PC-3 (cell line): ENCODE measurements around the gene MKI67. TPM values are rescaled to one million over a fixed set of nuclear protein-coding genes. Genes with fewer than 3 reads are reported as not detected.

ENCODE experiments used
- ATAC-seq: fragments of 200-7000 bp; cut with Tn5 transposase; 2 replicates; pipeline ENCODE4 v1.9.1; 2020; ENCODE audit warnings: mild to moderate bottlenecking, moderate library complexity
- BruUV-seq: library from RNA; stranded (reverse); fragments of 400-500 nt; replicated peaks from 2 replicates; lab custom pipeline; 2021; lab: Mats Ljungman, UMichigan
- CTCF ChIA-PET: fragments of 300-600 bp; sonication (Branson Sonifier 250); formaldehyde crosslinking; loops from one replicate; lab custom pipeline; 2022; ENCODE audit warnings: antibody characterized with exemption; lab: Charles Lee
- POLR2A ChIA-PET: fragments of 300-600 bp; sonication (Branson Sonifier 250); formaldehyde crosslinking; loops from one replicate; lab custom pipeline; 2022; ENCODE audit warnings: antibody characterized with exemption; ENCODE audit not compliant: unreplicated experiment; lab: Charles Lee
- DNase-seq: peaks from one replicate; pipeline ENCODE4 v3.0.0-alpha.2; 2015
- H2AFZ ChIP-seq: fragments of 300-600 bp; sonication (generic); 2 replicates; pipeline ENCODE4 v1.6.0; 2016; ENCODE audit warnings: antibody characterized with exemption, low read length
- H3F3A ChIP-seq: fragments of 300-600 bp; sonication (generic); one replicate; pipeline ENCODE4 v1.6.0; 2017; ENCODE audit warnings: antibody characterized with exemption, low read length, control low read depth, mild to moderate bottlenecking; ENCODE audit not compliant: unreplicated experiment
- H3K27ac ChIP-seq: fragments of 300-600 bp; sonication (generic); 2 replicates; pipeline ENCODE4 v1.5.1; 2016; ENCODE audit warnings: mild to moderate bottlenecking, low read length
- H3K27me3 ChIP-seq: fragments of 300-600 bp; sonication (generic); 2 replicates; pipeline ENCODE4 v1.6.1; 2016; ENCODE audit warnings: low read length, mixed read lengths
- H3K36me3 ChIP-seq: fragments of 300-600 bp; sonication (generic); 2 replicates; pipeline ENCODE4 v1.6.1; 2016; ENCODE audit warnings: low read depth, mixed run types, low read length, mixed read lengths
- H3K4me1 ChIP-seq: fragments of 300-600 bp; sonication (generic); 2 replicates; pipeline ENCODE4 v1.5.1; 2016; ENCODE audit warnings: low read length; ENCODE audit not compliant: insufficient read depth
- H3K4me2 ChIP-seq: fragments of 300-600 bp; sonication (generic); 2 replicates; pipeline ENCODE4 v1.6.0; 2016; ENCODE audit warnings: low read length
- H3K4me3 ChIP-seq: fragments of 300-600 bp; sonication (generic); 2 replicates; pipeline ENCODE4 v1.5.1; 2016; ENCODE audit warnings: mild to moderate bottlenecking, low read length, mixed read lengths
- H3K79me2 ChIP-seq: fragments of 300-600 bp; sonication (generic); 2 replicates; pipeline ENCODE4 v1.6.1; 2017; ENCODE audit warnings: low read length, mixed read lengths
- H3K9ac ChIP-seq: fragments of 300-600 bp; sonication (generic); 2 replicates; pipeline ENCODE4 v1.6.0; 2016; ENCODE audit warnings: mild to moderate bottlenecking, low read length
- H3K9me2 ChIP-seq: fragments of 300-600 bp; sonication (generic); replicated peaks from 2 replicates; pipeline ENCODE4 v1.6.1; 2016; ENCODE audit warnings: mixed run types, low read length, mixed read lengths
- H3K9me3 ChIP-seq: fragments of 300-600 bp; sonication (generic); 2 replicates; pipeline ENCODE4 v1.6.1; 2016; ENCODE audit warnings: low read length, mixed read lengths
- H4K20me1 ChIP-seq: fragments of 300-600 bp; sonication (generic); 2 replicates; pipeline ENCODE4 v1.6.1; 2016; ENCODE audit warnings: low read length, mixed read lengths
- EZH2 ChIP-seq: fragments of 300-600 bp; sonication (generic); IDR thresholded peaks from one replicate; pipeline ENCODE4 v1.6.1; 2017; ENCODE audit warnings: antibody characterized with exemption, mild to moderate bottlenecking, low read length; ENCODE audit not compliant: unreplicated experiment
- EZH2phosphoT487 ChIP-seq: fragments of 300-600 bp; sonication (generic); IDR thresholded peaks from 2 replicates; pipeline ENCODE4 v1.6.1; 2018; ENCODE audit warnings: mild to moderate bottlenecking, antibody characterized with exemption, low read length, borderline replicate concordance
- intact Hi-C: fragments of 100-400 bp; cut with micrococcal nuclease; formaldehyde crosslinking; loops from 2 replicates; pipeline ENCODE4 v1.9.0; 2023
- total RNA-seq: library from RNA; depleted of rRNA; stranded (reverse); fragments of >200 nt; gene quantifications from 2 replicates; pipeline ENCODE4 v1.2.3, GENCODE V29; 2014
- TF ChIP-seq, protein P1 (sequence below): fragments of 300-600 bp; sonication (generic); conservative IDR thresholded peaks from 2 replicates; pipeline ENCODE4 v1.5.1; 2017; ENCODE audit warnings: antibody characterized with exemption, low read depth, mild to moderate bottlenecking, low read length

The MKI67 gene
- total RNA-seq, 1 experiment from 2014 or later, result 66.0 TPM

DNA sequence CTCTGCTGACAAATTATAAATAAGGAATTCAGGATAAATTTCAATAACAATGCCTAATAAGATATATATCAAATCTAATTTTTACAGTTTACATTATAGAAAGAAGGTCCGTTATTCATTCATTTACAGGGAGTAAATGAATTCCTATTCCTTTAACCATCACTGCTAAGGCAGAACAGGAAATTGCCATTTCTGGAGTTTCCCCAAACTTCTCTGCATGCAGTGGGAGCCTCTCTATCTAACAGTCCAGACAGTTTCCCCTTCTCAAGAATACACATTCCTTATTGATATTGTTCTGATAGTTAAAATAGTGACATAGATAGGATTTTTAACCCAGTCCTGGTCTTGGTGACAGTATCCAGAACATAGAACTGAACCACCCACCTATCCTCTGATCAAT lies 24.3 kb downstream of the MKI67 start:
- H3K36me3 ChIP-seq, result peaks cover 49% of the 10 kb centered on the region
- H3K9ac ChIP-seq, result no peak overlapping the region
- BruUV-seq, result no TSS peak
- peaks cover under 1% of the 10 kb centered on the region; the same call in 1 of the 2 replicates for H4K20me1 ChIP-seq
- no peak overlapping the region for H3K4me2 ChIP-seq
- H3K4me1 ChIP-seq, result no peaks in the 10 kb centered on the region
- H3K9me2 ChIP-seq, result no peaks in the 10 kb centered on the region
- ATAC-seq, result no peak
- no peak overlapping the region for H2AFZ ChIP-seq
- DNase-seq, result no peak
- intact Hi-C loops, result no loop called here
- H3F3A ChIP-seq, result no peaks in the 10 kb centered on the region
- H3K27me3 ChIP-seq, result no peaks in the 10 kb centered on the region
- ChIA-PET POLR2A (no interaction called here), CTCF (no interaction called here)
- TF ChIP-seq, protein P1, sequence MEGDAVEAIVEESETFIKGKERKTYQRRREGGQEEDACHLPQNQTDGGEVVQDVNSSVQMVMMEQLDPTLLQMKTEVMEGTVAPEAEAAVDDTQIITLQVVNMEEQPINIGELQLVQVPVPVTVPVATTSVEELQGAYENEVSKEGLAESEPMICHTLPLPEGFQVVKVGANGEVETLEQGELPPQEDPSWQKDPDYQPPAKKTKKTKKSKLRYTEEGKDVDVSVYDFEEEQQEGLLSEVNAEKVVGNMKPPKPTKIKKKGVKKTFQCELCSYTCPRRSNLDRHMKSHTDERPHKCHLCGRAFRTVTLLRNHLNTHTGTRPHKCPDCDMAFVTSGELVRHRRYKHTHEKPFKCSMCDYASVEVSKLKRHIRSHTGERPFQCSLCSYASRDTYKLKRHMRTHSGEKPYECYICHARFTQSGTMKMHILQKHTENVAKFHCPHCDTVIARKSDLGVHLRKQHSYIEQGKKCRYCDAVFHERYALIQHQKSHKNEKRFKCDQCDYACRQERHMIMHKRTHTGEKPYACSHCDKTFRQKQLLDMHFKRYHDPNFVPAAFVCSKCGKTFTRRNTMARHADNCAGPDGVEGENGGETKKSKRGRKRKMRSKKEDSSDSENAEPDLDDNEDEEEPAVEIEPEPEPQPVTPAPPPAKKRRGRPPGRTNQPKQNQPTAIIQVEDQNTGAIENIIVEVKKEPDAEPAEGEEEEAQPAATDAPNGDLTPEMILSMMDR, result no peak
- TF ChIP-seq EZH2 (no peak), EZH2phosphoT487 (no peak)
- H3K79me2 ChIP-seq, result no peaks in the 10 kb centered on the region; the same call in 1 of the 2 replicates
- no peaks in the 10 kb centered on the region for H3K9me3 ChIP-seq
- no peak overlapping the region for H3K27ac ChIP-seq
- H3K4me3 ChIP-seq, result no peak overlapping the region

DNA sequence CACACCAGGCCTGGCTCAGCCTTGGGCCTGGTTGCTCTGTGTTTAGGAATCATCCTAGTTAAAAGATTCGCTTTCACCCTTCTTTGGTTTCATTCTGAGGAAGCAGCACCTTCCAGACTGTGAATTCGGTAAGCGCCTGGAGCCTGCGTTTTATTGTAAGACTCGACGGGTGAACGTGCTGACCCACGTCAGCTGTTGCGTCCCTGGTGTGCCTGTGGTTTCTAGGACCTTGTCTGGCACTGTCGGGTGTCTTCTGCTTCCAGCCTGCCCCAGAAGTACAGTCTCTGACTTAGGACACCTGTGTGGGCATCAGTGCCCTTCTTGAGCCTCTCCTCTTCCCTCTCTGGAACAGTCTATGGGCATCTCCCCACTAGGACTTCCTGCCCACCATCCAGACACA lies 26.3 kb downstream of the MKI67 start:
- peaks cover 32% of the 10 kb centered on the region; the same call in 1 of the 2 replicates for H3K36me3 ChIP-seq
- no peak overlapping the region for H3K4me2 ChIP-seq
- H4K20me1 ChIP-seq, result peaks cover 5% of the 10 kb centered on the region; the same call in 1 of the 2 replicates
- H3F3A ChIP-seq, result no peaks in the 10 kb centered on the region
- no peak for ATAC-seq
- ChIA-PET CTCF (no interaction called here), POLR2A (no interaction called here)
- intact Hi-C loops, result no loop called here
- no TSS peak for BruUV-seq
- no peaks in the 10 kb centered on the region for H3K9me2 ChIP-seq
- H3K27ac ChIP-seq, result no peak overlapping the region
- no peaks in the 10 kb centered on the region for H3K27me3 ChIP-seq
- H3K9me3 ChIP-seq, result no peaks in the 10 kb centered on the region
- H2AFZ ChIP-seq, result no peak overlapping the region
- no peaks in the 10 kb centered on the region for H3K4me1 ChIP-seq
- TF ChIP-seq, protein P1, result no peak
- TF ChIP-seq EZH2phosphoT487, result no peak
- no peak for TF ChIP-seq EZH2
- no peaks in the 10 kb centered on the region for H3K79me2 ChIP-seq
- no peak for DNase-seq
- H3K9ac ChIP-seq, result no peak overlapping the region
- no peak overlapping the region for H3K4me3 ChIP-seq

DNA sequence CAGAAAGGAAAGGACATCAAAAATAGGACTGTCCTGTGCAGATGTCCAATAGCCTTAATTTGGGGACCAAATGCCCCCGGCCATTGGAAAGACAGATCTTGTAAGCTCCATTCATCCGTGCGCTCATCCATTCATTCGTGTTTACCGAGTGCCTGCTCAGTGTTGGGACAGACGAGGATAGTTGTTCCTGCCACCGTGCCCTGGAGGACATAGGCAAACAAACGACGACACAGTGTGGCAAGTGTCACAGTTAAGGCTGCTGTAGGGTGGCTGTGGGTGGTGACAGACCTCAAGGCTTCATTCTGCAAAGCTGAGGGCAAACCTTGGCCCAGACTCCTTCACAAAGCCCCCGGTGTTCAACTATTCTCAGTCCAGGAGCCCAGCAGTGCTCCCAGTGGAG lies 27.6 kb downstream of the MKI67 start:
- H3K79me2 ChIP-seq, result no peaks in the 10 kb centered on the region
- no peak overlapping the region for H3K4me2 ChIP-seq
- no peaks in the 10 kb centered on the region for H3K9me3 ChIP-seq
- CTCF ChIA-PET, result no interaction called here
- peaks cover 28% of the 10 kb centered on the region; the same call in 1 of the 2 replicates for H3K36me3 ChIP-seq
- H4K20me1 ChIP-seq, result peaks cover 5% of the 10 kb centered on the region; the same call in 1 of the 2 replicates
- intact Hi-C loops, result no loop called here
- H3F3A ChIP-seq, result no peaks in the 10 kb centered on the region
- BruUV-seq, result TSS peak; percentile 6
- H3K4me1 ChIP-seq, result no peaks in the 10 kb centered on the region
- TF ChIP-seq, protein P1, result no peak
- TF ChIP-seq EZH2phosphoT487, result no peak
- no peak for TF ChIP-seq EZH2
- POLR2A ChIA-PET, result no interaction called here
- no peak overlapping the region for H3K4me3 ChIP-seq
- no peak for ATAC-seq
- H2AFZ ChIP-seq, result no peak overlapping the region
- no peak for DNase-seq
- no peaks in the 10 kb centered on the region for H3K9me2 ChIP-seq
- no peak overlapping the region for H3K27ac ChIP-seq
- no peak overlapping the region for H3K9ac ChIP-seq
- no peaks in the 10 kb centered on the region for H3K27me3 ChIP-seq
